HepG2 (cell line): ENCODE data around the gene TBC1D4. TPM values are rescaled to one million over a fixed set of nuclear protein-coding genes. Genes with fewer than 3 reads are reported as not detected.
A peak's percentile ranks its signal among the peaks of the same experiment; 100 is the strongest.

Experiments
- CTCF ChIP-seq: sonication (generic); formaldehyde crosslinking; IDR thresholded peaks from 2 replicates; pipeline ENCODE4 v1.5.0; 2020; ENCODE audit warnings: mild to moderate bottlenecking, missing genetic modification reagents, moderate library complexity
- EZH2 ChIP-seq: conservative IDR thresholded peaks from 2 replicates; pipeline ENCODE4 v1.6.1; 2012; ENCODE audit warnings: mild to moderate bottlenecking, low read depth, low read length, moderate library complexity
- FOXO1 ChIP-seq: sonication (generic); formaldehyde crosslinking; IDR thresholded peaks from 2 replicates; pipeline ENCODE4 v1.4.0; 2020; ENCODE audit warnings: missing genetic modification reagents
- HDAC2 ChIP-seq: sonication (generic); formaldehyde crosslinking; IDR thresholded peaks from 2 replicates; pipeline ENCODE4 v1.4.0; 2020; ENCODE audit warnings: missing genetic modification reagents
- HMG20A ChIP-seq: IDR thresholded peaks from 2 replicates; pipeline ENCODE4 v1.6.1; 2016; ENCODE audit warnings: borderline replicate concordance
- LCORL ChIP-seq, 2 experiments: fragments of 450-650 bp in 1 of 2; sonication (generic) in 1 of 2; formaldehyde crosslinking in 1 of 2; IDR thresholded peaks; 2 replicates each; pipeline versions ENCODE4 v1.5.0 to v1.6.1; 2017 to 2020; ENCODE audit warnings: antibody characterized with exemption in 1 of 2, missing genetic modification reagents in 1 of 2
- NFYB ChIP-seq: sonication (generic); formaldehyde crosslinking; IDR thresholded peaks from 2 replicates; pipeline ENCODE4 v1.4.0; 2020; ENCODE audit warnings: missing genetic modification reagents
- RARA ChIP-seq: IDR thresholded peaks from 2 replicates; pipeline ENCODE4 v1.6.1; 2016; ENCODE audit warnings: missing genetic modification reagents, missing compliant biosample characterization
- RERE ChIP-seq: IDR thresholded peaks from 2 replicates; pipeline ENCODE4 v1.6.1; 2016; ENCODE audit warnings: low read depth, missing genetic modification reagents, missing compliant biosample characterization
- SALL1 ChIP-seq: sonication (generic); formaldehyde crosslinking; IDR thresholded peaks from 2 replicates; pipeline ENCODE4 v1.8.0; 2022; ENCODE audit warnings: mild to moderate bottlenecking, missing genetic modification reagents
- SRF ChIP-seq: IDR thresholded peaks from 2 replicates; pipeline ENCODE4 v1.6.1; 2011; ENCODE audit warnings: mild to moderate bottlenecking, low read depth, low read length, moderate library complexity
- SRSF1 ChIP-seq: fragments of 200-400 bp; formaldehyde crosslinking; optimal IDR thresholded peaks from 2 replicates; pipeline ENCODE3; 2017; ENCODE audit warnings: mild to moderate bottlenecking, low read depth, low read length, moderate library complexity
- THAP11 ChIP-seq: IDR thresholded peaks from 2 replicates; pipeline ENCODE4 v1.6.1; 2016; ENCODE audit warnings: missing biosample characterization, missing genetic modification reagents
- ZMYM4 ChIP-seq: sonication (generic); formaldehyde crosslinking; IDR thresholded peaks from 2 replicates; pipeline ENCODE4 v1.8.1; 2023; ENCODE audit warnings: mild to moderate bottlenecking, missing genetic modification reagents
- ZNF282 ChIP-seq: fragments of 450-650 bp; IDR thresholded peaks from 2 replicates; pipeline ENCODE4 v1.6.1; 2018; ENCODE audit not compliant: partially characterized antibody
- ZNF362 ChIP-seq: sonication (generic); formaldehyde crosslinking; IDR thresholded peaks from 2 replicates; pipeline ENCODE4 v1.4.0; 2020; ENCODE audit warnings: missing genetic modification reagents, mild to moderate bottlenecking, borderline replicate concordance
- ZNF768 ChIP-seq: sonication (generic); formaldehyde crosslinking; IDR thresholded peaks from 2 replicates; pipeline ENCODE4 v1.4.0; 2020; ENCODE audit warnings: missing genetic modification reagents
- ZSCAN9 ChIP-seq: IDR thresholded peaks from 2 replicates; pipeline ENCODE4 v1.6.1; 2016; ENCODE audit warnings: borderline replicate concordance
- polyA plus RNA-seq, 8 experiments: library from polyadenylated mRNA; depleted of rRNA in 3 of 8; stranded (reverse) in 7 of 8; unstranded in 1 of 8; fragments of >200 nt; fragmentation: Illumina TruSeq in 4 of 8; extraction: Trizol in 4 of 8; gene quantifications; 2 replicates each; pipeline versions ENCODE4 v1.2.1 to v1.2.3, GENCODE V29; 2011 to 2016; ENCODE audit warnings: low read depth in 4 of 8, missing spikeins in 1 of 8, mixed read lengths in 1 of 8; ENCODE audit not compliant: insufficient read depth in 1 of 8
- total RNA-seq, 5 experiments: library from RNA; depleted of rRNA; stranded (reverse); fragments of >200 nt; fragmentation: Illumina TruSeq; extraction: Trizol; gene quantifications; 2 replicates each; pipeline ENCODE4 v1.2.3, GENCODE V29; 2016; ENCODE audit warnings: low read depth in 1 of 5

Gene TBC1D4
- total and polyA plus RNA-seq, 2 of the 13 experiments (the other 11 are each of a cell fraction or from before 2014, with no cell fraction given), result 35.9 to 64.4 TPM

- TF ChIP-seq FOXO1 (CRISPR knock-in tag) (peak; percentile 40; the same call in 1 of the 2 replicates), ZNF362 (CRISPR knock-in tag) (peak; percentile 86), CTCF (CRISPR knock-in tag) (no peak), ZSCAN9 (CRISPR knock-in tag) (0 out of 2 replicates have a peak, but pooled peaks have one; percentile 15), SRSF1 (no peak), HMG20A (CRISPR knock-in tag) (peak; percentile 48; the same call in 1 of the 2 replicates), RARA (CRISPR knock-in tag) (0 out of 2 replicates have a peak, but pooled peaks have one; percentile 16), THAP11 (CRISPR knock-in tag) (no peak), HDAC2 (CRISPR knock-in tag) (0 out of 2 replicates have a peak, but pooled peaks have one; percentile 32), SALL1 (CRISPR knock-in tag) (peak; percentile 36; the same call in 1 of the 2 replicates), ZNF768 (CRISPR knock-in tag) (no peak), NFYB (no peak), EZH2 (no peak), RERE (CRISPR knock-in tag) (peak; percentile 40; the same call in 1 of the 2 replicates), LCORL (IDR thresholded peaks at IDR 0.05) (peak; percentile 29; the same call in 1 of the 2 replicates), LCORL (CRISPR knock-in tag; IDR thresholded peaks at IDR 0.05) (peak; percentile 54; the same call in 1 of the 2 replicates), ZMYM4 (CRISPR knock-in tag) (peak; percentile 65; the same call in 1 of the 2 replicates), SRF (no peak), ZNF282 (no peak)
Measured at GRCh38 chr13:75302071-75302698, 179.8 kb downstream of the TBC1D4 start (continued).
